HL-60/S4 (cell line): Measurements from ENCODE around the gene RAI14.
"Not testable (repeated sequence)": the region's sequence is repeated elsewhere in the genome, so short reads cannot be mapped to it uniquely, and the experiment has no call there.

ENCODE experiments used
- in situ Hi-C: fragments of 300-500 bp; cut with MboI; formaldehyde crosslinking; loops from 2 replicates; pipeline ENCODE4 v1.14.3; 2022; ENCODE audit warnings: low sequenced_read_pairs

Gene RAI14

DNA sequence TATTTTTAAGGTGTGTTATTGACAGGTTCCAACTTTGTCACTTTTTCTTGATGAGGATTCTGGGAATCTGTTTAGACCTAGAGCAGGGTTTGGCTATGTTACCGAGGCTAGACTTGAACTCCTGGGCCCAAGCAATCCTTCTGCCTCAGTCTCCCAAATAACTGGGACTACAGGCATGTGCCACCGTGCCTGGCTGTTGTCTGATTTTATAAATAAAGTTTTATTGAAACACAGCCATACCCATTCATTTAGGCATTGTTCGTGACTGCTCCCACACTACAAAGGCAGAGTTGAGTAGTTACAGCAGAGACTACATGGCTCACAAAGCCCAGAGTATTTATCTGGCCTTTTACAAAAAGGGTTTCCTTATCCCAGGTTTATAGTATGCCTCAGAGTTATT lies 102.4 kb downstream of the RAI14 start:
- in situ Hi-C loops: no loop called here

DNA sequence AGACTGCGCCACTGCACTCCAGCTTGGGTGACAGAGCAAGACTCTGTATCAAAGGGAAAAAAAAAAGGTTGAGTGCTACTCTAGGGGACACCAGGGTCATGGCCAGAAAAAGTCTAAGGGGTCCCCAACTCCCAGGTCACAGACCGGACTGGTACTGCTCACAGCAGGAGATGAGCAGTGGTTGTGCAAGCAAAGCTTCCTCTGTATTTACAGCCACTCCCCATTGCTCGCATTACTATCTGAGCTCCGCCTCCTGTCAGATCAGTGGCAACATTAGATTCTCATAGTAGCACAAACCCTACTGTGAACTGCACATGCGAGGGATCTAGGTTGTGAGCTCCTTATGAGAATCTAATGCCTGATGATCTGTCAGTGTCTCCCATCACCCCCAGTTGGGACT lies 103.1 kb downstream of the RAI14 start:
- in situ Hi-C loops: not testable (repeated sequence)

DNA sequence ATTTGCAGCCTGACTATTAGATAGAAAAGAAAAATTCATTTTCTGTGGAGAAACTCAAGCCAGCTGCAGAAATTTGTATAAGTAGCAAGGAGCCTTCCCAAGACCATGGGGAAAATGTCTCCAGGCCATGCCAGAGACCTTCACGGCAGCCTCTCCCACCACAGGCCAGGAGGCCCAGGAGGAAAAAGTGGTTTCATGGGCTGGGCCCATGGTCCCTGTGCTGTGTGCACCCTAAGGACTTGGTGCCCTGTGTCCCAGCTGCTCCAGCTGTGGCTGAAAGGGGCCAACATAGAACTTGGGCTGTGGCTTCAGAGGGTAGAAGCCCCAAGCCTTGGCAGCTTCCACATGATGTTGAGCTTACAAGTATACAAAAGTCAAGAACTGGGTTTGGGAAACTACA lies 109.5 kb downstream of the RAI14 start:
- in situ Hi-C loops: no loop called here

DNA sequence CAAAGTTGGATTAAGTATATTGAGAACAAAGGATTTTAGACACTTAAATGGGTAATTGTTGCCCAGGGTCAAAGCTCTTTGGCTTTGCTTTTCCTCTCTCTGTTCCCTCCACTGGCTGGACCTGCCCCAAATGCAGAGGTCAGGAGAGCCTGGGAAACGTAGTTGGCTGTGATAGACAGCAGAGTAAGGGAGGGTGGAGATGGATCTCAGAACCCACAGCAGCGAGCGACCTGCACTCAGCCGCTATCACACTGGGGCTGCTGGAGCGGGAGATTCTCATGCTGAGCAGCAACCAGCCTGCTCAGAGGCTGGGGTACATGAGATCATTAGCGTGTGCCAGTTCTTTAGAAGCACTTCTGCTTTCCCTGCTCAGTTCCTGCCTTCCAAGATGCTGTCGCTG lies 111.1 kb downstream of the RAI14 start:
- in situ Hi-C loops: no loop called here

DNA sequence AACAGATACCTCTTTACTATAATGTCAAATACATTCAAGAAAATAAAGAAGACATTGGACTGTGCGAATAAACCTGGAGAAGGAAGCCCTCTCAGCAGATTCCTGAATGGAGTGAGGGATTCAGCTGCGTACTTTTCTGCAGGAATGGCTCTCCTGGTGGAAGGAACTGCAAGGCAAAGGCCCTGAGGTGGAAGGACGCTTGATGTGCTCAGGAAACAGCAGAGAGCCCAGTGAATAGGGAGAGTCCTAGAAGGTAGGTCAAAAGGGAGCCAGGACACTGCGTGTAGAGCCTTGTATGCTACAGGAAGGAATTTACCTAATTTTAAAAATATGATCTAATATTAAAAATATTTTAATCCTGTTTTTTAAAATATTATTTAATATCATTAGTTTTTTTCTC lies 114.4 kb downstream of the RAI14 start:
- in situ Hi-C loops: no loop called here

DNA sequence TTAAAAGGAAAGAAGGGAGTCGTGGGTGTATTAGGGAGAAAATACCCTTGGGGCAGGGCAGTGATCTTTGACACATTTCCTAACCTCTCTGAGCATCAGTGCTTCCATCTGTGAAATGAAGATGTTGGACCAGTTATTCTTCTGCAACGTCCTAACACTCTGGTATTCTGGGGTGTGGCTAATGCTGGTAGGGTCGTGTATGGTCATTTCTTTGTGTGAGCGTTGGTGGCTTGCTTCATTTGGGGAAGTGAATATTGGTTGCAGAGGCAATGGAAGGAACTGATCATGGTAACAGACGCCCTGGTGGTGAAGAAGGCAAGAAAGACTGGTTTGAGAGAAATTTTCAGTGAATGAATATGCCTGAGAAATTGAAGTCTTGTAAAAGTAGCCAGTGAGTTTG lies 114.9 kb downstream of the RAI14 start:
- in situ Hi-C loops: no loop called here

DNA sequence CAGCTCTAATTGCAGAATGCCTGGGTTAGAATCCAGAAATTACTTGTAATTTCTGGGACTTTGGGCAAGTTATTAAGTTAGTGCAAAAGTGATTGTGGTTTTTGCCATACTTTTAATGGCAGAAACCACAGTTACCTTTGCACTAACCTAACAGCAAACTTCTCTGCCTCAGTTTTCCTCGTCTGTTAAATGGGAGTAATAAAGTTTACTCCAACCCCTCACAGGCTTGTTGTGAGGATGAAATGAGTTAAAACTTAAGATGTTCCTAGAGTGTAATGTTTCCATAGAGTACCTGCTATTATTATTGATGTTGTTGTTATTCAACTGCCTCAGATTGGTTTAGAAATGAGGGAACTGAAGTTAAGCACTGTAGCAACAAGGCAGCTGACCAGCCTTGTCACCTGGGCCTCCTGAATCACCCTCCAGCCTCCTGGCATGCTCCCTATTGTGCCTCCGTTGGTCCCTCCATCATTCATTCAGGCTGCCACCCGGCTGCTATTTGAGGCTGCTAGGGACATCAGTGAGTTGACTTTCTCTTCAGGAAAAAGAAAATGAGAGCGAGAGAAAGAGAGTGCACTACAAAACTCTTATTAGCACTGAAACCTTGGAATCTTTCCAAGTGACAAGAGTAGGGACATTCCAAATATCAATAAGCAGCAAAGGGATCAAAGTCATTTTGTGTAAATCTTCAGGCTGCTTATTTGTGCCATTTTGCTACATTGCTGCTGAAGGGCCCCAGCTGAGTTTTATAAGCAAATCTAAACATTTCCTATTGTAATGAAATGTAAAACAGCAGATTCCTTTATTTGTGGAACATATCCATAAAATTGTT lies 116.4 kb downstream of the RAI14 start:
- in situ Hi-C loops: no loop called here

DNA sequence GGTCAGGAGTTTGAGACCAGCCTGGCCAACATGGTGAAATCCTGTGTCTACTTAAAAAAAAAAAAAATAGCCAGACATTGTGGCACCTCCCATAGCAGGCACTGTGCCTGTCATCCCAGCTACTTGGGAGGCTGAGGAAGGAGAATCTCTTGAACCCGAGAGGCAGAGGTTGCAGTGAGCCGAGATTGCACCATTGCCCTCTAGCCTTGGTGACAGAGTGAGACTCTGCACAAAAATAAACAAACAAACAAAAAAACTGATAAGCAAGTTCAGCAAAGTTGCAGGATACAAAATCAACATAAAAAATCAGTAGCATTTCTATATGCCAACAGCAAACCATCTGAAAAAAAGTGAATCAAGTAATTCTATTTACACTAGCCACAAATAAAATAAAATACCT lies 118.0 kb downstream of the RAI14 start:
- in situ Hi-C loops: no loop called here

DNA sequence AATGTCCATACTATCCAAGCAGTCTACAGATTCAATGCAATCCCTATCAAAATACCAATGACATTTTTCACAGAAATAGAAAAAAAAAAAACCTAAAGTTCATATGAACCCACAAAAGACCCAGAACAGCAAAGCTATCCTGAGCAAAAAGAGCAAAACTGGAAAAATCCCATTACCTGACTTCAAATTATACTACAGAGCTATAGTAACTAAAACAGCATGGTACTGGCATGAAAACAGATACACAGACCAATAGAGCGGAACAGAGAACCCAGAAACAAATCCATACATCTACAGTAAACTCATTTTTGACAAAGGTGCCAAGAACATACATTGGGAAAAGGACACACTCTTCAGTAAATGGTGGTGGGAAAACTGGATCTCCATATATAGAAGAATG lies 118.5 kb downstream of the RAI14 start:
- in situ Hi-C loops: not testable (repeated sequence)

DNA sequence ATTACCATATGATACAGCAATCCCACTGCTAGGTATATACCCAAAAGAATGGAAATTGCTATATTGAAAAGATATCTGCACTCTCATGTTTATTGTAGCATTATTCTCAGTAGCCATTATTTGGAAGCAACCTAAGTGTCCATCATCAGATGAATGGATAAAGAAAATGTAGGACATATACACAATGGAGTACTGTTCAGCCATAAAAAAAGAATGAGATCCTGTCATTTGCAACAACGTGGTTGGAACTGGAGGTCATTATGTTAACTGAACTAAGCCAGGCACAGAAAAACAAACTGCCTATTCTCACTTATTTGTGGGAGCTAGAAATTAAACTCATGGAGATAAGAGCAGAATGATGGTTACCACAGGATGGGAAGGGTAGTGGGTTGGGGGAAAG lies 119.8 kb downstream of the RAI14 start:
- in situ Hi-C loops: no loop called here

DNA sequence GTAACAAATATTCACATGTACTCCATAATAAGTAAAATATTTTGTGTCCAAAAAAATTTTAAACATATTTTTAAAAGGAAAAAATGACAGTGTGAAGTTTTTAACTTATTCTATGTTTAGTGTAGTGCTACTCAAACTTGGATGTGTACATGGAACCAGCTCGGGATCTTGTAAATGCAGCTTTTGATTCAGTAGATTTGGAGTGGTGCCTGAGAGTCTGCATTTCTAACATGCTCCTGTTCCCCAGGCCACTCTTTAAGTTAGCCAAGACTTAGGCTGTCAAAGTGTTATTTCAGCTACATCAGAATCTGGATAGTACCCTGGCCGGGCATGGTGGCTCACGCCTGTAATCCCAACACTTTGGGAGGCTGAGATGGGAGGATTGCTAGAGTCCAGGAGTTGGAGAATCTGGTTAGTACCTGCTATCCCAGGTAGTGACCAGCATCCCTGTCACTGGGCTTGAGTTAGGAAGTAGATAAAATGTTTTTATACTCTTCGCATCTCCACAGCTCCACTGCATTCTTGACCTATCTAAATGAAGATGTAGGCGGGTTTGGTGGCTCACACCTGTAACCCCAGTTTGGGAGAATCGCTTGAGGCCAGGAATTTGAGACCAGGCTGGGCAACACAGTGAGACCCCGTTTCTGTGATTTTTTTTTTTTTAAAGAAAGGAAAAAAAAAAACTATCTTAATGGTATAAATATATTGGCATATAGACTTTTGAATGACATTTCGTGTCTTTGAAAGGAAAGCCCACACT lies 122.1 kb downstream of the RAI14 start:
- in situ Hi-C loops: no loop called here

DNA sequence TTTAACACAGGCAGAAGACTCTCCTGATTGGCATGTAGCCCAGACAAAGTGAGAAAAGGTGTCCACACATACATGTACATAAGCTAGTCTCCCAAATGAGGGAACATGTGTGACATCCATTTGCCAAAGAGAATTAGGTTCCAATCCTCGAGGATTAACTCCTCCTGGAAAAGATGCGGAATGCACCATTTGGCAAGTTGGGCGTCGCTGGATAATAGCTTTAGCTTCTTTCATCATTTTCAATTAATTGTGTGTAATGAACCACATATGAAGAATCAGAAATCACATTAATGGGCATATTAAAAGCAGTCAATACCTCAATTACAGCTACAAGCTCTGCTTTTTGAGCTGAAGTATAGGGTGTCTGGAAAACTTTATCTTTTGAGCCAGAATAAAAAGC lies 127.8 kb downstream of the RAI14 start:
- in situ Hi-C loops: not testable (repeated sequence)

DNA sequence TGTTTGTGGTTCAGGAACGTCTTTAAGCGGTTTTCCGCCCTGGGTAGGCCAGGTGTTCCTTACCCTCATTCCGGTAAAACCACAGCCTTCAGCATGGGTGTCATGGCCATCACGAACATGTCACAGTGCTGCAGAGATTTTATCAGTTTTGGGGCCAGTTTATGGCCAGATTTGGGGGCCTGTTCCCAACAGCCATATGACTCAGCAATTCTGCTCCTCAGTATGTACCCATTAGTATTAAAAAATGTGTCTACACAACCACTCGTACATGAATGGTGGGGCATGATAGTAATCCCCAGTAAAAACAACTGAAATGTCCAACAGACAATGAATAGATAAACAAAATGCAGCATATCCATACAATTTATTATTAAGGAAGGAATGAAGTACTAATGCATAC lies 130.9 kb downstream of the RAI14 start:
- in situ Hi-C loops: no loop called here

DNA sequence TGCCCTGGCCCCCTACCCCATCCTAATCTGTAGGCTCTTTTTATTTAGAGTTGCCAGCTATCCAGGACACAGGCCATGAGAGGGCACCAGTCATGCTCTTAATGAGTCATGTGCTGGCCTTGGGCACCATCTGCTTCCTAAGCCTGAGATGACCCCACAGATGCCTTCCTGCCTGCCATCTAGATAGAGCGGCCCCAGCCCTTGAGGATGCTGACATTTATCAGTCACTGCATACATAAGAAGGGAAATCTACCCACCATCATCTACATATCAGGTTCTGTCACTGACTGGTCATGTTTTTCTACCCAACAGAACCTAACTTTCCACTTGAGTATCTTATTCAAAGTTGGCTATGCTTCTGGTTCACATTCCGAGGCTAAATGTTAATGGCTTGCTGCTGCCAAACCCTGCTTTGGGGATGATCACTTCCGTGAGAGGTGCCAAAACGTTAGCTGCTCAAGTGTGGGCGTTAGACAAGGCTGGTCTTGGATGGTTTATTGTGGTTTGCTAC lies 132.9 kb downstream of the RAI14 start:
- in situ Hi-C loops: no loop called here

DNA sequence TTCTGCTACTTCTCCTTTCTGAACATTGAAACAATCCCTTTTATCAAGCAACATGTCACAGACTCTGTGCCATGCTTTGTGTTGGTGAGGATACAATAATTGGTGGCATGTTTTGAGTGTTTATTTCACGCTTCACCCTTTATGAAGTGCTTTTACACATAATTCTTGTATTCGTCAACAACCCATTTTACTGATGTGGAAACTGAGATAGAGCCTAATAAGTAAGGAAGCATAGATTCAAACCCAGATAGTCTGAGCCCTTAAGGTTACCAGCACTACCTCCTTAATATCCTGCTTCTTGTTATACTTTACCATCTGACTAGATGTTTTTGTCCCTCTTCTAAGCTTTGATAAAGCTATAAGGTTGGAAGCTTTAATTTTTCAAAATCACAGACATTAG lies 133.5 kb downstream of the RAI14 start:
- in situ Hi-C loops: no loop called here

DNA sequence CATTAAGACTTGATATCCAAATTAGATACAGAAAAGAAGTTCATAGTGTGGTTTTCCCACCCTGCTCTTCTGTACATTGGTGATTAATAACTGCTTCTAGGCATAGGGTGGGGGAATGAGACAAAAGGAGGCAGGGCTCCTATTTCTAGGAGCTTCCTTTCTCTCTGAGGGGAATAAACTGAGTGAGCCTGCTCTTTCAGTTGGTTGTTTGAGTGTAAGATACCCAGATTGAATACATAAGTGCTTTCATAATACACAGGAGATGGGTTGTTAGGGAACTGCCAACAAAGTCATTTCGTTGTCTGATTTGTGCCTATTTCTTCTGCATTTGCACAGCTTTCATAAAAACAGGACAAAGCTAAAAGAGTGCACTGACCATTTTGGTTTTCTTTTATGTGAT lies 133.9 kb downstream of the RAI14 start:
- in situ Hi-C loops: no loop called here

DNA sequence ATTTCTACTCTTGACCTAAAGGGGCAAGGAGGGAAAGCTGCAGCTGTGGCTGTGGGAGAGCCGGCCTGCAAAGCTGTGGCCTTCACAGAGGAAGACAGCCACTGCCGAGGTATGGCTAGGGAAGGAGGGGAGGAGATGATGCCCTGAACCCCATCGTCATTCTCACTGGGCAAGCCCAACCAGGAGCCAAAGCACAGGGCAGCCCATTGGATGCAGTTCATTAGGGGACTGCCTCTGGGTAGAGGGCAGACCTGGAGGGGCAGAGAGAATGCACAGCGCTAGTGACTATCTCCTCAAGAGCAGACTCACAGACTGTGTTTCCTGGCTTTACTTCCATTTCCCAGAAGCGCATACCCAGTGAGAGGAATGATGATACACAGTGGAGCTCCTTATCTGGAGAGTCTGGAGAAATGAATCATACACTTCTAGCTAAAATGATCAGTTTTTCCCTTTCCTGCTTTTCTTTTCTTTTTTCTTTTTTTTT lies 135.7 kb downstream of the RAI14 start:
- in situ Hi-C loops: no loop called here

DNA sequence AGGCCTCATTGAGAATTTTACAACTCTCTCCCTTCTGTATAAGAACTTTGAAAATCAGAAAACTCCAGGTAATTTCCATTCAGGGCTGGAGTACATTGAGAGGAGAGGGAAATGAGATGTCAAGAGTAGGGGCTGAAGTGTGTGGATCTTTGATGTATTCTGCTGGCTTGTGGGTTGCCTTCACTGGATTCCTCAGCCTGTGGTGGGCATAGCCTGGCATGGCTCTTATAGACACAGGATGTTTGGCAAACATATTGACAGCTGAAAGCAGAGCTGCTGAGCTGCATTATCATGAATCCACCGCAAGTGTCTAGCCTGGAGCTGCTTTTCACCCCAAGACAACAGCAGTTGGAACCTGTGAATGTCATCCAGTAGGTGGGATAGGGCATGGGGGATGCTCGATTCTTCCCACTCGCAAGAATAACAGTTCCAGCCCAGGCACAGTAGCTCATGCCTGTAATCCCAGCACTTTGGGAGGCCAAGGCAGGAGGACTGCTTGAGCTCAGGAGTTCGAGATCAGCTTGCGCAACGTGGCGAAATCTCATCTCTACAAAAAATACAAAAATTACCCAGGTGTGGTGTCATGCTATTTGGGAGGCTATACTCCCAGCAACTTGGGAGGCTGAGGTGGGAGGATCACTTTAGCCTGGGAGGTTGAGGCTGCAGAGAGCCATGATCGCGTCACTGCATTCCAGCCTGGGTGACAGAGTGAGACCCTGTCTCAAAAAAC lies 146.9 kb downstream of the RAI14 start:
- in situ Hi-C loops: no loop called here

DNA sequence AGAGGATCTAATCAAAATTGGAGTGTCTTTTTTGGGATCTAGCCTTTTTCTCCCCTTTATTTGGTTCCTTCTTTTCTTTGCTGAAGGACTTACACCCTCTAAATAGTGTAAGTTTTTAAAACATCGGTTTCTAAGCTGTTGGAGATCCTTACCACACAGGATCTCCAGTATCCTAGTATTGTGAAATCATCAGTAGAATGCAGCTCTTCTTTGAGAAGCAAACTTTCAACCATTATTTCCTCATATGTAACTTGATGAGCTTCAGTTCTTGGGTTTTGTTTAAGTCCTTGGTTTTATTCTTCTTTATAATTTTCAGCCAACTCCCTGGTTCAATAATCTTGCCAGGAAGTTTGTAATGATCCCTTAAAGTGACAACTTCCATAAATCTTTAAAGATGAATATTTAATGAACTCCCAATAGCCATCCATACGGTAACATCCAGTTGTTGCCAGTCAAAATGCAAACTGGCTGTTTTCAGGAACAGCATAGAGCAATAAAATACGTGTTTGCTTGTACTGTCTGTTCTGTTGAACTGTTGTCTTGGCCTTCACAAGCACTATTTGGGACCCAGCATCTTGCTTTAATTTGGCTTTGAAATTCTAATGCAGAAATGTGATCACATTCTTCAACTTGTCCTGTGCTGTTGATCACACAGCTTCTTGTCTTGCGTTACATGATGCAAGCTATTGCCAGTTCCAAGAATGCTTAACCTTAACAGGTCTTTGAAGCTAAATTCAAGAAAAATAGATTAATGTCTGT lies 148.0 kb downstream of the RAI14 start:
- in situ Hi-C loops: no loop called here

DNA sequence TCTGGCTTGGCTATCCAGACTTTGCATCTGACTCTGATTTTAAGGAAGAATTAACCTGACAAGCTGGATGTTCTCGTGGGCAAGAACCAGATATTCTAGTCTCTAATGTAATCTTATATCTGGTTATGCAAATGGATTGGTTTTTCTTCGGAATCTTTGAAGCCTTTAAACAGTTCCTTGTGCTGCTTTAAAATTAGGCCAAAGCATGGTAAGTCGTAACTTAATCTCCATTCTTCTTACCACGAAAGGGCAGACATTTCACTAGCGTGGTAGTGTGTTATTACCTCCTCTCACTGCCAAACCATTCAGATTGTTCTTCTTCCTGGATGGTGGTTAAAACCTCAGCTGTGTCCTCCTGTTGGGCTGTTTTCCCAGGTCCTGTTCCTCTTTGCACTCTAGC lies 148.8 kb downstream of the RAI14 start:
- in situ Hi-C loops: no loop called here

DNA sequence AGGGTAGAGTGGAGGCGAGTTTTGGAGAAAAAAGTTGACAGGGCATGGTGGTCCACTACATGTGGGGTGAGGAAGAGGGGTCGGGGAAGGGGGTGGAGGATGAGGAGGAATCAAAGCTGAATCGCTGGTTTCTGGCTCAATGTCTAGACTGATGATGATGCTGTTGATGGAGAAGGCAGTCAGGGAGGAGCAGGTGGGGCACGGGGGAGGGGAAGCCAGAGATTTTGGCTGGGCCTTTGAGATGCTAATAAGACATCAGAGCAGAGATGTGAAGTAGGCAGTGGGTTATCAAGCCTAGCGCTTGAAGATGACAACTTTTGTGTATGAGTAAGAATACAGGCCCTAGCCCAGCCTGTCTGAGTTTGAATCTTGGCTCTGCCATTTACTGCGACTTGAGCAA lies 150.4 kb downstream of the RAI14 start:
- in situ Hi-C loops: no loop called here
